WTC11 (cell line): ENCODE measurements around the gene AGAP1. TPM values are rescaled to one million over a fixed set of nuclear protein-coding genes. Genes with fewer than 3 reads are reported as not detected.
A peak's percentile ranks its signal among the peaks of the same experiment; 100 is the strongest.
"Not testable (repeated sequence)": the region's sequence is repeated elsewhere in the genome, so short reads cannot be mapped to it uniquely, and the experiment has no call there.

Experiments
- ATAC-seq: fragments of 200-7000 bp; cut with Tn5 transposase; 2 replicates; pipeline ENCODE4 v1.10.0; 2021; ENCODE audit warnings: mild to moderate bottlenecking, moderate library complexity
- CTCF ChIA-PET: fragments of 300-600 bp; sonication (Branson Sonifier 250); formaldehyde crosslinking; loops from one replicate; lab custom pipeline; 2021; ENCODE audit warnings: antibody characterized with exemption; lab: Charles Lee
- POLR2A ChIA-PET: fragments of 350-600 bp; sonication (Branson Sonifier 250); formaldehyde crosslinking; loops from one replicate; lab custom pipeline; 2021; ENCODE audit warnings: antibody characterized with exemption; lab: Charles Lee
- DNase-seq: peaks from one replicate; pipeline ENCODE4 v3.0.0; 2021; ENCODE audit warnings: low spot score
- H3K27ac Mint-ChIP-seq: 2 replicates; pipeline ENCODE4 v1.8.0; 2021; ENCODE audit warnings: mixed read lengths
- H3K27me3 Mint-ChIP-seq: 2 replicates; pipeline ENCODE4 v1.8.0; 2021; ENCODE audit warnings: low read depth, mild to moderate bottlenecking, moderate library complexity, mixed read lengths
- H3K36me3 Mint-ChIP-seq: 2 replicates; pipeline ENCODE4 v1.8.0; 2021; ENCODE audit warnings: mixed read lengths
- H3K4me1 Mint-ChIP-seq: 2 replicates; pipeline ENCODE4 v1.8.0; 2022; ENCODE audit warnings: mixed read lengths
- H3K4me3 Mint-ChIP-seq: 2 replicates; pipeline ENCODE4 v1.8.0; 2021; ENCODE audit warnings: mild to moderate bottlenecking, moderate library complexity, mixed read lengths
- H3K9me3 Mint-ChIP-seq: 2 replicates; pipeline ENCODE4 v1.8.0; 2021; ENCODE audit warnings: mixed read lengths
- CREB1 ChIP-seq: sonication (generic); formaldehyde crosslinking; IDR thresholded peaks from 2 replicates; pipeline ENCODE4 v1.8.0; 2023; ENCODE audit warnings: mild to moderate bottlenecking, missing genetic modification reagents
- ELF4 ChIP-seq: sonication (generic); formaldehyde crosslinking; IDR thresholded peaks from 2 replicates; pipeline ENCODE4 v1.8.1; 2022; ENCODE audit warnings: low read depth, mild to moderate bottlenecking, moderate library complexity, missing genetic modification reagents
- MYBL2 ChIP-seq: sonication (generic); formaldehyde crosslinking; IDR thresholded peaks from 2 replicates; pipeline ENCODE4 v1.8.1; 2023; ENCODE audit warnings: mild to moderate bottlenecking, moderate library complexity, missing genetic modification reagents
- NR3C1 ChIP-seq: sonication (generic); formaldehyde crosslinking; conservative IDR thresholded peaks from 2 replicates; pipeline ENCODE4 v1.8.1; 2023; ENCODE audit warnings: low read depth, mild to moderate bottlenecking, missing genetic modification reagents
- RORB ChIP-seq: fragments of 250-450 bp; sonication (Bioruptor Pico); IDR thresholded peaks from 2 replicates; pipeline ENCODE4 v1.9.0; 2021; ENCODE audit warnings: mild to moderate bottlenecking
- SP1 ChIP-seq: sonication (generic); formaldehyde crosslinking; conservative IDR thresholded peaks from 2 replicates; pipeline ENCODE4 v1.8.1; 2022; ENCODE audit warnings: missing genetic modification reagents
- TEAD1 ChIP-seq: sonication (generic); formaldehyde crosslinking; IDR thresholded peaks from 2 replicates; pipeline ENCODE4 v1.8.0; 2022; ENCODE audit warnings: mild to moderate bottlenecking, missing genetic modification reagents
- ZNF138 ChIP-seq: sonication (generic); formaldehyde crosslinking; conservative IDR thresholded peaks from 2 replicates; pipeline ENCODE4 v1.8.1; 2022; ENCODE audit warnings: mild to moderate bottlenecking, moderate library complexity, missing genetic modification reagents
- ZNF423 ChIP-seq: fragments of 250-450 bp; sonication (Bioruptor Pico); IDR thresholded peaks from 2 replicates; pipeline ENCODE4 v2.1.2; 2022; ENCODE audit warnings: mild to moderate bottlenecking, moderate library complexity
- ZNF671 ChIP-seq: fragments of 250-450 bp; sonication (Bioruptor Pico); IDR thresholded peaks from 2 replicates; pipeline ENCODE4 v1.8.0; 2021; ENCODE audit warnings: mild to moderate bottlenecking
- total RNA-seq: library from RNA; stranded (reverse); gene quantifications from 3 replicates; pipeline ENCODE4 v1.2.3, GENCODE V29; 2021
- TF ChIP-seq, protein P1 (sequence below): fragments of 250-450 bp; sonication (Bioruptor Pico); conservative IDR thresholded peaks from 2 replicates; pipeline ENCODE4 v1.9.0; 2021; ENCODE audit warnings: mild to moderate bottlenecking
- TF ChIP-seq, protein P2 (sequence below): fragments of 250-450 bp; sonication (Bioruptor Pico); IDR thresholded peaks from 2 replicates; pipeline ENCODE4 v1.8.0; 2021; ENCODE audit warnings: mild to moderate bottlenecking
- TF ChIP-seq, protein P3 (sequence below): sonication (generic); formaldehyde crosslinking; IDR thresholded peaks from 2 replicates; pipeline ENCODE4 v1.8.1; 2023; ENCODE audit warnings: mild to moderate bottlenecking, missing genetic modification reagents, moderate library complexity
- TF ChIP-seq, protein P4 (sequence below): fragments of 250-450 bp; sonication (Bioruptor Pico); IDR thresholded peaks from 2 replicates; pipeline ENCODE4 v1.9.0; 2021; ENCODE audit warnings: moderate library complexity, mild to moderate bottlenecking, inconsistent platforms, borderline replicate concordance
- TF ChIP-seq, protein P5 (sequence below): fragments of 200-600 bp; IDR thresholded peaks from 2 replicates; pipeline ENCODE4 v1.8.0; 2022; ENCODE audit warnings: antibody characterized with exemption

AGAP1 gene
- total RNA-seq, 1 experiment from 2014 or later: 49.3 TPM

GRCh38 chr2:235763816-235764215 is 270.0 kb downstream of the AGAP1 start (continued):
- TF ChIP-seq ZNF423 (CRISPR knock-in tag) (no peak), TEAD1 (CRISPR knock-in tag) (no peak), ZNF671 (CRISPR knock-in tag) (no peak), ELF4 (CRISPR knock-in tag) (no peak), MYBL2 (CRISPR knock-in tag) (no peak), SP1 (CRISPR knock-in tag) (no peak), NR3C1 (CRISPR knock-in tag) (no peak), CREB1 (CRISPR knock-in tag) (no peak)
- TF ChIP-seq, protein P1, sequence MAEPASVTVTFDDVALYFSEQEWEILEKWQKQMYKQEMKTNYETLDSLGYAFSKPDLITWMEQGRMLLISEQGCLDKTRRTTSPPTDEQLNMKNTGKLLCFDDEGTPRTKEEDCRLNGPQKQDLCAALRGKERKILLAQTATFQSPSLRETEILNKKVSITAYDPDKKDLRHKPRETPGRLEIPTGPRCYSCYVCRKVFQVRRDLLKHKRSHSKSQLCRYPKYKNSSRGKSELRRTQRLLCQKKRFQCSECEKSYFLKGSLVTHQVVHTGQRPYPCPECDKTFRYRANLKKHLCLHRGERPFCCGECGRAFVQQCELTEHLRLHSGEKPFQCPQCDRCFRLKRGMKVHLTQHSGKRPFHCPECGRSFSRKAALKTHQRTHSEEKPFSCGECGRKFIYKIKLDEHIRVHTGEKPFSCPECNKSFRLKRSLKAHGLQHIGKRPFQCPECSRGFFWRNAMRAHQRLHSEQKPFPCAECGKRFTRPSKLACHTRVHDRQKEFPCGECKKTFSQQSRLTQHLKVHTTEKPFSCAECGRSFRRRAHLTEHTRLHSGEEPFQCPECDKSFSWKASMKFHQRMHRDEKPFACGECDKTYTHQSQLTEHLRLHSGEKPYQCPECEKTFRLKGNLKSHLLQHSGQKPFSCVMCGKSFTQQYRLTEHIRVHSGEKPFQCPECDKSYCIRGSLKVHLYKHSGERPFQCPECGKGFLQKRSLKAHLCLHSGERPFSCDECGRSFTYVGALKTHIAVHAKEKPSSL (CRISPR knock-in tag): no peak
- TF ChIP-seq, protein P2, sequence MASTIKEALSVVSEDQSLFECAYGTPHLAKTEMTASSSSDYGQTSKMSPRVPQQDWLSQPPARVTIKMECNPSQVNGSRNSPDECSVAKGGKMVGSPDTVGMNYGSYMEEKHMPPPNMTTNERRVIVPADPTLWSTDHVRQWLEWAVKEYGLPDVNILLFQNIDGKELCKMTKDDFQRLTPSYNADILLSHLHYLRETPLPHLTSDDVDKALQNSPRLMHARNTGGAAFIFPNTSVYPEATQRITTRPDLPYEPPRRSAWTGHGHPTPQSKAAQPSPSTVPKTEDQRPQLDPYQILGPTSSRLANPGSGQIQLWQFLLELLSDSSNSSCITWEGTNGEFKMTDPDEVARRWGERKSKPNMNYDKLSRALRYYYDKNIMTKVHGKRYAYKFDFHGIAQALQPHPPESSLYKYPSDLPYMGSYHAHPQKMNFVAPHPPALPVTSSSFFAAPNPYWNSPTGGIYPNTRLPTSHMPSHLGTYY: no peak
- TF ChIP-seq, protein P3, sequence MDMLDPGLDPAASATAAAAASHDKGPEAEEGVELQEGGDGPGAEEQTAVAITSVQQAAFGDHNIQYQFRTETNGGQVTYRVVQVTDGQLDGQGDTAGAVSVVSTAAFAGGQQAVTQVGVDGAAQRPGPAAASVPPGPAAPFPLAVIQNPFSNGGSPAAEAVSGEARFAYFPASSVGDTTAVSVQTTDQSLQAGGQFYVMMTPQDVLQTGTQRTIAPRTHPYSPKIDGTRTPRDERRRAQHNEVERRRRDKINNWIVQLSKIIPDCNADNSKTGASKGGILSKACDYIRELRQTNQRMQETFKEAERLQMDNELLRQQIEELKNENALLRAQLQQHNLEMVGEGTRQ (CRISPR knock-in tag): no peak

GRCh38 chr2:235764478-235764877 is 270.6 kb downstream of the AGAP1 start:
- POLR2A ChIA-PET, H3K4me3 Mint-ChIP-seq, DNase-seq, H3K27ac Mint-ChIP-seq, ATAC-seq, H3K9me3 Mint-ChIP-seq, CTCF ChIA-PET, H3K27me3 Mint-ChIP-seq, H3K4me1 Mint-ChIP-seq: not testable (repeated sequence)
- peaks cover 12% of the 10 kb centered on the region for H3K36me3 Mint-ChIP-seq

DNA sequence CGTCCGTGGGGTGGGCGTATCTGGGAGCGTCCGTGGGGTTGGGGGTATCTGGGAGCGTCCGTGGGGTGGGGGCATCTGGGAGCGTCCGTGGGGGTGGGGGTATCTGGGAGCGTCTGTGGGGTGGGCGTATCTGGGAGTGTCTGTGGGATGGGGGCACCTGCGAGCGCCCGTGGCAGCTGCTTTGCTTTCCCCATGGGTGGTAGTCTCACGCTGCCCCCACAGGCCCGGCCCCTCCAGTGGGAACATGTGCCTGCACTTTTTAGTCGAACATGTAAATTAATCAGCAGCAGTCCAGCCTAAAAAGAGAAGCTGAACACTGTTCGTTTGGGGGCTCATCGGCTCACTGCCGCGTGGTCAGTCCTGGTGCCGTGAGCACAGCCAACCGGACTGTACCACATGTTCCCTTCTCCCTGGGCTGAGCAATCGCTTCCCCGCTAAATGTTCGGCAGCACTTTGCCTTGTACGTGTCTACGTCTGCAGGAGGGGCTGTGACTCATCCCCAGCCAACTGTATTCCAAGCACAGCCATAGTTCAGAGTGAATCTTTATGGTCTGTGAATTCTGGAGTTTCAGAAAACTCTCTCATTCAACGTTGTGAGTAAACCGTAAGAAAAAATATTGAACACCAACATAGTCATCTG is 271.5 kb downstream of the AGAP1 start:
- H3K36me3 Mint-ChIP-seq: peaks cover 12% of the 10 kb centered on the region
- TF ChIP-seq RORB: no peak
- TF ChIP-seq, protein P4, sequence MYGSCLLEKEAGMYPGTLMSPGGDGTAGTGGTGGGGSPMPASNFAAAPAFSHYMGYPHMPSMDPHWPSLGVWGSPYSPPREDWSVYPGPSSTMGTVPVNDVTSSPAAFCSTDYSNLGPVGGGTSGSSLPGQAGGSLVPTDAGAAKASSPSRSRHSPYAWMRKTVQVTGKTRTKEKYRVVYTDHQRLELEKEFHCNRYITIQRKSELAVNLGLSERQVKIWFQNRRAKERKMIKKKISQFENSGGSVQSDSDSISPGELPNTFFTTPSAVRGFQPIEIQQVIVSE (CRISPR knock-in tag): no peak
- ATAC-seq (no peak), DNase-seq (no peak)
- no peaks in the 10 kb centered on the region for H3K4me1 Mint-ChIP-seq
- H3K27ac Mint-ChIP-seq: peak overlapping the region; percentile 95
- H3K27me3 Mint-ChIP-seq: no peaks in the 10 kb centered on the region
- ChIA-PET POLR2A (no interaction called here), CTCF (interaction anchor here (0.7 to 1.9 kb wide), 30 partner anchors 9 to 474 kb away, joined by 3 to 47 read pairs (median 5); no protein-coding TSS in a partner anchor)
- H3K9me3 Mint-ChIP-seq: no peaks in the 10 kb centered on the region
- H3K4me3 Mint-ChIP-seq: no peak overlapping the region

GRCh38 chr2:235766278-235766677 is 272.4 kb downstream of the AGAP1 start:
- CTCF ChIA-PET: interaction anchor here (0.5 to 1.9 kb wide), 59 partner anchors 9 to 649 kb away, joined by 3 to 47 read pairs (median 4); no protein-coding TSS in a partner anchor
- H3K27ac Mint-ChIP-seq: no peak overlapping the region; the same call in 1 of the 2 replicates
- peaks cover 12% of the 10 kb centered on the region for H3K36me3 Mint-ChIP-seq
- H3K27me3 Mint-ChIP-seq: no peaks in the 10 kb centered on the region
- no peaks in the 10 kb centered on the region for H3K9me3 Mint-ChIP-seq
- POLR2A ChIA-PET: no interaction called here
- ATAC-seq (peak; percentile 91), DNase-seq (peak; percentile 59)
- TF ChIP-seq, protein P5, sequence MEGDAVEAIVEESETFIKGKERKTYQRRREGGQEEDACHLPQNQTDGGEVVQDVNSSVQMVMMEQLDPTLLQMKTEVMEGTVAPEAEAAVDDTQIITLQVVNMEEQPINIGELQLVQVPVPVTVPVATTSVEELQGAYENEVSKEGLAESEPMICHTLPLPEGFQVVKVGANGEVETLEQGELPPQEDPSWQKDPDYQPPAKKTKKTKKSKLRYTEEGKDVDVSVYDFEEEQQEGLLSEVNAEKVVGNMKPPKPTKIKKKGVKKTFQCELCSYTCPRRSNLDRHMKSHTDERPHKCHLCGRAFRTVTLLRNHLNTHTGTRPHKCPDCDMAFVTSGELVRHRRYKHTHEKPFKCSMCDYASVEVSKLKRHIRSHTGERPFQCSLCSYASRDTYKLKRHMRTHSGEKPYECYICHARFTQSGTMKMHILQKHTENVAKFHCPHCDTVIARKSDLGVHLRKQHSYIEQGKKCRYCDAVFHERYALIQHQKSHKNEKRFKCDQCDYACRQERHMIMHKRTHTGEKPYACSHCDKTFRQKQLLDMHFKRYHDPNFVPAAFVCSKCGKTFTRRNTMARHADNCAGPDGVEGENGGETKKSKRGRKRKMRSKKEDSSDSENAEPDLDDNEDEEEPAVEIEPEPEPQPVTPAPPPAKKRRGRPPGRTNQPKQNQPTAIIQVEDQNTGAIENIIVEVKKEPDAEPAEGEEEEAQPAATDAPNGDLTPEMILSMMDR: peak; percentile 95
- TF ChIP-seq ZNF138: no peak
- H3K4me3 Mint-ChIP-seq: no peak overlapping the region
- H3K4me1 Mint-ChIP-seq: no peaks in the 10 kb centered on the region
